GM18951 (cell line): ENCODE data around the gene NADSYN1.

ENCODE experiments used
- POLR2A ChIP-seq: IDR thresholded peaks from 4 replicates; pipeline ENCODE4 v1.6.1; 2011; ENCODE audit warnings: mild to moderate bottlenecking; ENCODE audit not compliant: insufficient read length, insufficient read depth; ENCODE audit errors: extremely low read depth
- in situ Hi-C: fragments of 300-500 bp; cut with MboI; formaldehyde crosslinking; loops from one replicate; pipeline ENCODE4 v1.12.0; 2022; ENCODE audit warnings: low sequenced_read_pairs, mixed read lengths, inconsistent platforms; ENCODE audit not compliant: unreplicated experiment

Gene NADSYN1

DNA sequence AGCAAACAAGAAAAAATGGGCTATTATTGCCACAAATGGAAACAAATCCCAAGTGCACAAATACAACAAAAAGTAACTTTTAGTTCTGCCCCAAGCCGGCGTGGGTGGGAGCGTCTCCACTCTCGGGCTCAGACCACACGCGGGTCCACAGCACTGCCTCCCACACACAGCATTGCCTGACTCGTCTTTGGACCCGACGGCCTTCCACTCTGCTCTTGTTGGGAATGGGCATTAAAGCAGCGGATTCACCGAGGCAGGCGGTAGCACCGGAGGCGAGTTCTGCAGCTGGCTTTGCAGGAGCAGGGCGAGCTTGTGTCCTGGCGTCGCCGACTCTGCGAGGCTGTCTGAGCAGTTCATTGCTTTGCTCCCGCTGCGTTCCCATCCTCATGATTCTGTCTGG, 23.0 kb downstream of the NADSYN1 start:
- TF ChIP-seq POLR2A, result no peak
- in situ Hi-C loops, result no loop called here

DNA sequence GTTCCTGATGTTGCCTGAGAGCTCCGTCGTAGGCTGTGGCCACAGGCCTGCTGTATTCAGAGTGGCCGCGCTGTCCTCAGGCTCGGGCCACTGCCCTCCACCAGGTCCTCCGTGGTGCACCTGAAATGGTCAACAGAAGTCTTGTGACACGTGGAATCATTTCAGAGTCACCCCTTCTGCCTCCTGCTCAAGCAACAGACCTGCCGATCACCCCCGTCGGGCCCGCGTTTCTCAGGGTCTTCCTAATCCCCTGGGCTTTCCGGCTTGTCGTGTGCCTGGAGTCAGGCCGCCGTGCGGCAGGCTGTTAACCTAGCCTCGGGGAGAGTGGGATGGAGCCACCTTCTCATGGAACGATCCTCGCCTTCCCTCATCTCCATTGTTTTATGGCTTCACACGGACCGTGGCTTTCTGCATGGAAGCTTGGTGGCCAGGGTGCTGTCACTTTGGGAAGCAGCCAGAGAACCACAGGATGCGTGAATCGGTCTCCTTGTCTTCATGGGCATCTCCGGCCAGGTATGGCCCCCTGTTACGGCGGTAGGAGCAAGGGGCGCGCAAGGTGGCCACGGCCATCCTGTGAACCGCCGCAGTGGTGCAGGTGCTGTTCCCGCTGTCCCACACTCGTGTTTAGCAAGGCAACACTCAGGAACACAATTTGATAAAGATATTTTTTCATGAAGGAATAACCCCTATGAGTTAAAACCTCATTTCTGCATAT, 24.1 kb downstream of the NADSYN1 start:
- in situ Hi-C loops, result no loop called here
- TF ChIP-seq POLR2A, result no peak

DNA sequence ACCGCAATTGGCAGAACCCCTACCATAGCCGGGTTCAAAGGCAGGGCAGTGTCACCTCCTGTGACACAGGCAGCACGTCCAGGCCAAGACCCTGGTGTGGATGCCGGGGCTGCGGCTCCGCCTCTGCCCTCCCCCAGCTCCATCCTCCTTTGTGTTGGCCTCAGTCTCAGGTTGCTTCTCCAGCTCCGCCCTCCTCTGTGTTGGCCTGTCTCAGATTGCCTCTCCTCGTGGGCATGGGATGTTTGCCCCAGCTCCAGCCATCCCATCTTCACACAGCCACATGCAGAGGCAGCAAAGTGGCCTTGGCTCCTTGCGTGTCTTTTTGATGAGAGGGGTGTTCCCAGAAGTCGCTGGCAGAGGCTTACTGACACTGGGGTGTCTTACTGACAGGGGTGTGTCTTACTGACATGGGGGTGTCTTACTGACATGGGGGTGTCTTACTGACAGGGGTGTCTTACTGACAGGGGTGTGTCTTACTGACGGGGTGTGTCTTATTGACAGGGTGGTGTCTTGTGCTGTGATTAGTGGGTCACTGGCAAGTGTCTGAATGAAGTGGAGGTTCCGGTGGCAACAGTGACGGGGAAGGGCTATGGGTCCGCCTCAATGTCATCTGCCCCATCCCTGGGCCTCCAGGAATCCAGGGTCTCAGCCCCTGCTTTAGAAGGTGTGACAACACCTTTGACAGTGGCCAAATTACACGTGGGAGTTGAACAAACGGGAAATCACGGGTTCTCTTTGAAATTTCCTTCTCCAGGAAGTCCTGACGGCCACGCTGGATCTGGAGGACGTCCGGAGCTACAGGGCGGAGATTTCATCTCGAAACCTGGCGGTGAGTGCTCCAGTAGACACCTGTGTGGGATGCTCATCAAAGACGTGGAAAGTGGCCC, 24.9 kb downstream of the NADSYN1 start:
- TF ChIP-seq POLR2A, result no peak
- in situ Hi-C loops, result no loop called here

DNA sequence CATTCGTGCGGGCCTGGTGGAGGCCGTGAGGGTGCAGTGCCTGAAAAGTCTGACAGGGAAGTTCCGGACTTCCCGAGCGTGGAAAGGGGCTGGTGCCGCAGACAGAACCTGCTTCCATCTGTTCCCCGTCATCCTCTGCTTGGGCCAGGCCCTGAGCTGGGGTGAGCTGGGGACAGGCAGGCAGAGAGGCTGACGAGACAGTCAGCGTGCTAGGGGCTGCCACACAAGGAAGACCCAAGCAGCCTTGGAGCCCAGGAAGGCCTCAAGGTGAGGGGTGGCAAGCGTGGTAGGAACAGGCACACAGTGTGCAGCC, 25.5 kb downstream of the NADSYN1 start:
- in situ Hi-C loops, result no loop called here
- no peak for TF ChIP-seq POLR2A

DNA sequence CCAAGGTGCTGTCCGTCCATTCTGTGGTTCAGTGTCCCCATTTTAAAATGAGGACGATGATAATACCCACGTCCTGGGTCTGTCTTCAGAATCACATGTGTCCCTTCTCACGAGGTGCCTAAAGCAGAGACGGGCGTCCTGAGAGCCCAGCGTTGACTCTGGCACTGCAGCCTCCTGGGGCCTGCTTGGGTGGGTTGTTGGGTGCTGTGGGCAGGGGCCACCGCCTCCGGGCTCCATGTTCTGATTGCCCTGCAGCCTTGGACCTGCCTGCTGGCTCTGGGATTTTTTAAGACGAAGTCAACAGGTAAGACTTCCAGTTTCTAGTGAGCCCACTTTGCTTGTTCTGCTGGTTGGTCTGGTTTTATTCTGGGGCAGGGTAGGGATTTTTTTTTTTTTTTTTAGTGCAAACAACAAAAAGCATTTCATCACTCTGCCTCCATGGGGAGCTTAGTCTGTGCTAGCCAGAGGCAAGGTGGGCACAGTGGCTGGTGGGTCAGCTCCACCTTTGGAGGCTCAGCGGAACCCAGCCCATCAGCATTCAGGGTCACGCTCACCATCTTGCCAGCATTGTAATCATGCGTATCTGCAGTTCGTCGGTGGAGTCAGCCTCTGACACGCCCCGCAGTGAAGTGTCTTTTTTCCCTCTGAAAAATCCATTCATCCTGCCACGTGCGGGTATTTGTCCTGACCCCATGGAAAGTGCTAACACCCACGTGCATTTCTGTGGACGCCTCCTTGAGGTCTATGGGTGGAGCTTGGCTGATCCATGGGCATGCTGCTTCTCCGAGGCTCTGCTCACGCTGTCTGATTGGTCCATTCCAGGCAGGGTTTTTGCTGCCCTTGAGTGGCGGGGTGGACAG, 28.3 kb downstream of the NADSYN1 start:
- TF ChIP-seq POLR2A, result no peak
- in situ Hi-C loops, result no loop called here

DNA sequence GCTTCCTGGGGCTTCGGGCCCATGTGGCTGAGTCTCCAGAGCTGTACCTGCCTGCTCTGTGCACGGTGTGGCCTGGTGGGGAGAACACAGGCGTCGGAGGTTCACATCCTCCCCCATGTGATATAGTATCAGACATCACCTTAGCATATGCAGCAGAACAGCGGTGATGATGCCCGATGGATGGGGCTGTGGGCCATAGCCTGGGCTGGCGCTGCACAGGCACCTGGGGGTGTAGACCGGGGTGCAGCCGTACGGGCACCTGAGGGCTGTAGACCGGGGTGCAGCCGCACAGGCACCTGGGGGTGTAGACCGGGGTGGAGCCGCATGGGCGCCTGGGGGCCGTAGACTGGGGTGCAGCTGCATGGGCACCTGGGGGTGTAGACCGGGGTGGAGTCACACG, 29.2 kb downstream of the NADSYN1 start:
- in situ Hi-C loops, result no loop called here
- no peak for TF ChIP-seq POLR2A

DNA sequence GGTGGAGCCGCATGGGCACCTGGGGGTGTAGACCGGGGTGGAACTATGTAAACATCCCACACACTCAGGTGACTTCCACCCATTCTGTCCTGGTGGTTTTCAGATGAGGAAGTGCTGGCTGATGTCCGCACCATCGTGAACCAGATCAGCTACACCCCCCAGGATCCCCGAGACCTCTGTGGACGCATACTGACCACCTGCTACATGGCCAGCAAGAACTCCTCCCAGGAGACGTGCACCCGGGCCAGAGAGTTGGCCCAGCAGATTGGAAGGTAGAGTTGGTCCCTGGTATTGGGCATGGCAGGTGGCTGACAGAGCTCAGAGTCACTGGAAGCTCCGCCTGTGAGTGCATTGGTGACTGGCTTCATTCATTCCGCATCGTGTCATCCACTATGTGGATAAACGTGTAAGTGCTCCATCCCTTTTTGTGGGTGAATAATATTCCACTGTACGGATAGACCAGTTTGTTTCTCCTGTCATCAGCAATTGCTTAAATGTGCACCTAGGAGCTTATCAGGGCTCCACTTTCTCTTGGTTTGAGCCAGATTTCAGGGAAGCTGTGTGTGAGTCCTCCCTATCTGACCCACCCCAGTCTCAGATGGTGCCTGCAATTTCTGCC, 29.9 kb downstream of the NADSYN1 start:
- no peak for TF ChIP-seq POLR2A
- in situ Hi-C loops, result no loop called here

DNA sequence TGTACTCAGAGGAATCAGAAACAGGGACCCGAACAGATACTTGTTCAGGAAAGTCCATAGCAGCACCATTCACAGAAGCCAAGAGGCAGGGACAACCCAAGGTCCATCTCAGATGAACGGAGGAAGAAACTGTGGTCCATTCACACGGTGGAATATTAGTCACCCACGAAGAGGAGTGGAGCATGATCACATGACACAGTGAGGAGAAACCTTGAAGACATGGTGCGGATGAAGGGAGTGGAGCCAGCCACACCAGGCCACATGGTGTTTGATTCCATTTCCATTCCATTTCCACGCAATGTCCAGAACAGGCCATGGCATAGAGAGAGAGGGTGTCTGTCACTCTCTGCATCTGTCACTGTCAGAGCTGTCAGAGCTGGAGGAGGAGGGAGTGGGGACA, 30.7 kb downstream of the NADSYN1 start:
- in situ Hi-C loops, result no loop called here

DNA sequence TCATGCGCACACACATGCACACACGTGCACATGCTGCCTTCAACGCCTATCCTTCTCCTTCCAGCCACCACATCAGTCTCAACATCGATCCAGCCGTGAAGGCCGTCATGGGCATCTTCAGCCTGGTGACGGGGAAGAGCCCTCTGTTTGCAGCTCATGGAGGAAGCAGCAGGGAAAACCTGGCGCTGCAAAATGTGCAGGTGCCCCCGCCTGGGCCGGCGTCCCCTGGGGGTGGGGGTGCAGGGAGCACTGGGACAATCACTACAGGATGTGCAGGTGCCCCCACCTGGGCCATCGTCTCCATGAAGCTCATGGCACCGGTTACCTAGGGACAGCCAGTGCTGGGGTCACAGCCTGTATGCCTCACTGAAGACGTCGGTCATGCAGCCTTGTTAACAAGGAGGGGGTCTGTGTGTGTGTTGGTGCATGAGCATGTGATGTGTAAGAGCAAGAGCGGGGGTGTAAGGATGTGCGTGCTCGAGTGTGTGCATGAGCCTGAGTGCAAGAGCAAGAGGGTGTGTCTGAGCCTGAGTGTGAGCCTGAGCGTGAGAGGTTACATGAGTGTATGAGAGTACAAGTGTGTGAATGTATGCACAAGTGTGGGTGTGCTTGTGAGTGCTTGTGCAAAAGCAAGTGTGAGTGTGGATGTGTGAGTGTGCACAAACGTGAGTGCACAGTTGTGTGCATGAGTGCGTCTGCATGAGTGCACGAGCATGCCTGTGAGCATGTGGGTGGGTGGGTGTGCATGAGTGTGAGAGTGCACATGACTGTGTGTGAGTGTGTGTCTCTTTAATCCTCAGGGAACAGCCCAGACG, 31.5 kb downstream of the NADSYN1 start:
- in situ Hi-C loops, result no loop called here
- TF ChIP-seq POLR2A, result no peak

More for the DNA sequence above, 30.7 kb downstream of the NADSYN1 start:
- no peak for TF ChIP-seq POLR2A

DNA sequence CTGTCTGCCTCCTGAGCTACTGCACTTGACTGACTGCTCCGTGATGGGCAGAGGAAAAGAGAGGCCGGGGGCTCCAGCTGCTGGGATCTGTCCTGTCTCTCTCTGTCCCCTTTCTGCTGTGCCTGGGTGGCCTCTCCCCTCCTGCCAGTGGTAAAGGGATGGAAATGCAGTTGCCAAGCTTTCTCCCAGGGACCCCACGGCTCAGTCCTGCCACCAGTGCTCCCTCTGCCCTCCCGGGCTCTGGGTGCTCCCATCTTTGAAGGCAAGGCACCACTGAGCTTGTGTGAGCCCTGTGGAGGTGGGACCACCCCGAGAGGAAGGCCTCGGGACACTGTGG, 32.0 kb downstream of the NADSYN1 start:
- in situ Hi-C loops, result no loop called here
- TF ChIP-seq POLR2A, result no peak

DNA sequence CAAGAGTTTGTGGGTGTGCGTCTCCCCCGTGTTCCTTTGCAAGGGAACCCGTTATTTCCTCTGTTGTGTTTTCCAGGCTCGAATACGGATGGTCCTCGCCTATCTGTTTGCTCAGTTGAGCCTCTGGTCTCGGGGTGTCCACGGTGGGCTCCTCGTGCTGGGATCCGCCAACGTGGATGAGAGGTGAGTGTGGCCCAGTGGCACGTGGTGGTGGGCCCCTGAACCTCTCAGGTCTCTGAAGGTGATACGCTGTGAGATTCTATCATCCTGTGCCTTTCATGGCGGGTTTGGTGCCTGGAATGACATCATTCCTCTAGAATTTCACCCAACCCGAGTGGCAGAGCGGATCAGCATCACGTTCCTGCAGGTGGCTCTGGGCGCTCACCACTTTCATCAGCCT, 32.5 kb downstream of the NADSYN1 start:
- in situ Hi-C loops, result no loop called here
- TF ChIP-seq POLR2A, result no peak

DNA sequence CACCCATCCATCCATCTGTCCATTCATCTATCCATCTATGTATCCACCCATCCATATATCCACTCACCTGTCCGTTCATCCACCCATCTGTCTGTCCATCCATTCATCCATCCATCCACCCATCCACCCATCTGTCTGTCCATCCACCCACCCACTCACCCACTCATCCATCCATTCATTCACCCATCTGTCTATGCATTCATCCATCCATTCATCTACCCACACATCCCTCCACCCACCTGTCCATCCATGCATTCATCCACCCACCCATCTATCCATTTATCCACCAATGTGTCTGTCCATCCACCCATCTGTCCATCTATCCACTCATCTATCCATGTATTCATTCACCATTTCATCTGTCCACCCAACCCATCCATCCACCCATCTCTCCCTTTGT, 33.3 kb downstream of the NADSYN1 start:
- in situ Hi-C loops, result no loop called here
- no peak for TF ChIP-seq POLR2A
